ENCODE measurements around the gene SLCO2A1.

SLCO2A1 gene

DNA sequence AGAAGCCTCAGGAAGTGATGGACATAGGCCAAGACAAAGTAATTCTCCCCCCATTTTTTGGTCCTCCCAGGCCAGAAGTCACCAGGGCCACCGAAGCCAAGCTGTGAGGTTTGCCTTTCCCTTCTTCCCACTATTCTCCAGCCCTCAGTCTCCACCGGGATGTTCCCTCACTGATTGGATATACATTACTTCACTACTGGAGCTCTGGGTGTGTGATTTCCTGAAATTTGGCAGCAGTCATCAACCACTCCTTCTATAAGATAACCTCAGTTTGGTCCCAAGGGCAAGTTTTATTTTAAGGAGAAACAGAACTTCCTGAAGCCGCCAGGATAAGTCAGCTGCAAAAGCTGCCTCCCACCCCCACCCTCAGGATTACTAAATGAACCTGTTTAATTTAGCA lies 11.3 kb downstream of the SLCO2A1 start:
- no peaks in the 10 kb centered on the region for H3K9me3 ChIP-seq (ENCODE audit: control insufficient read depth, insufficient read depth, low read length)
- DNase-seq (ENCODE audit: low read depth, low spot score): no peak
- WGBS (ENCODE audit: insufficient coverage, insufficient read length): no CpG with 5 or more reads among the region's 3 CpGs
- no peak overlapping the region for H3K27ac ChIP-seq (ENCODE audit: low read length)
- H3K4me3 ChIP-seq (ENCODE audit: low read length): no peak overlapping the region
- no peaks in the 10 kb centered on the region for H3K4me1 ChIP-seq (ENCODE audit: control insufficient read depth, insufficient read depth, low read length)
- no peaks in the 10 kb centered on the region for H3K36me3 ChIP-seq (ENCODE audit: control insufficient read depth, insufficient read depth, low read length)
- no peaks in the 10 kb centered on the region for H3K27me3 ChIP-seq (ENCODE audit: control insufficient read depth, insufficient read depth, low read length)

GRCh38 chr3:134017490-134017889 lies 12.2 kb downstream of the SLCO2A1 start:
- WGBS (ENCODE audit: insufficient coverage, insufficient read length): no CpG with 5 or more reads among the region's 5 CpGs
- H3K9me3 ChIP-seq (ENCODE audit: control insufficient read depth, insufficient read depth, low read length): no peaks in the 10 kb centered on the region
- H3K27ac ChIP-seq (ENCODE audit: low read length): no peak overlapping the region
- H3K27me3 ChIP-seq (ENCODE audit: control insufficient read depth, insufficient read depth, low read length): no peaks in the 10 kb centered on the region
- H3K36me3 ChIP-seq (ENCODE audit: control insufficient read depth, insufficient read depth, low read length): no peaks in the 10 kb centered on the region
- no peak for DNase-seq (ENCODE audit: low read depth, low spot score)
- no peaks in the 10 kb centered on the region for H3K4me1 ChIP-seq (ENCODE audit: control insufficient read depth, insufficient read depth, low read length)
- no peak overlapping the region for H3K4me3 ChIP-seq (ENCODE audit: low read length)

GRCh38 chr3:134014270-134014669 lies 15.5 kb downstream of the SLCO2A1 start:
- Histone ChIP-seq H3K36me3 (ENCODE audit: control insufficient read depth, insufficient read depth, low read length) (no peaks in the 10 kb centered on the region), H3K27me3 (ENCODE audit: control insufficient read depth, insufficient read depth, low read length) (no peaks in the 10 kb centered on the region), H3K9me3 (ENCODE audit: control insufficient read depth, insufficient read depth, low read length) (no peaks in the 10 kb centered on the region), H3K27ac (ENCODE audit: low read length) (no peak overlapping the region), H3K4me3 (ENCODE audit: low read length) (no peak overlapping the region), H3K4me1 (ENCODE audit: control insufficient read depth, insufficient read depth, low read length) (no peaks in the 10 kb centered on the region)
- no CpG with 5 or more reads among the region's 2 CpGs for WGBS (ENCODE audit: insufficient coverage, insufficient read length)
- no peak for DNase-seq (ENCODE audit: low read depth, low spot score)

GRCh38 chr3:134013280-134013679 lies 16.4 kb downstream of the SLCO2A1 start:
- Histone ChIP-seq H3K27ac (ENCODE audit: low read length) (no peak overlapping the region), H3K36me3 (ENCODE audit: control insufficient read depth, insufficient read depth, low read length) (no peaks in the 10 kb centered on the region), H3K4me1 (ENCODE audit: control insufficient read depth, insufficient read depth, low read length) (no peaks in the 10 kb centered on the region), H3K9me3 (ENCODE audit: control insufficient read depth, insufficient read depth, low read length) (peaks cover 1% of the 10 kb centered on the region; the same call in 1 of the 2 replicates), H3K4me3 (ENCODE audit: low read length) (no peak overlapping the region), H3K27me3 (ENCODE audit: control insufficient read depth, insufficient read depth, low read length) (no peaks in the 10 kb centered on the region)
- no CpG with 5 or more reads among the region's 3 CpGs for WGBS (ENCODE audit: insufficient coverage, insufficient read length)
- no peak for DNase-seq (ENCODE audit: low read depth, low spot score)

- DNase-seq (ENCODE audit: low read depth, low spot score): no peak
Observed at GRCh38 chr3:134009345-134010000, 20.3 kb downstream of the SLCO2A1 start.

GRCh38 chr3:134008630-134009156 lies 21.0 kb downstream of the SLCO2A1 start:
- DNase-seq (ENCODE audit: low read depth, low spot score): no peak
- H3K4me3 ChIP-seq (ENCODE audit: low read length): no peak overlapping the region
- WGBS (ENCODE audit: insufficient coverage, insufficient read length): no CpG with 5 or more reads among the region's 2 CpGs
- no peak overlapping the region for H3K27ac ChIP-seq (ENCODE audit: low read length)
- no peaks in the 10 kb centered on the region for H3K27me3 ChIP-seq (ENCODE audit: control insufficient read depth, insufficient read depth, low read length)
- H3K9me3 ChIP-seq (ENCODE audit: control insufficient read depth, insufficient read depth, low read length): peaks cover 1% of the 10 kb centered on the region; the same call in 1 of the 2 replicates
- H3K4me1 ChIP-seq (ENCODE audit: control insufficient read depth, insufficient read depth, low read length): no peaks in the 10 kb centered on the region
- H3K36me3 ChIP-seq (ENCODE audit: control insufficient read depth, insufficient read depth, low read length): no peaks in the 10 kb centered on the region

More at GRCh38 chr3:134009345-134010000, 20.3 kb downstream of the SLCO2A1 start:
- Histone ChIP-seq H3K36me3 (ENCODE audit: control insufficient read depth, insufficient read depth, low read length) (no peaks in the 10 kb centered on the region), H3K27ac (ENCODE audit: low read length) (no peak overlapping the region), H3K4me1 (ENCODE audit: control insufficient read depth, insufficient read depth, low read length) (no peaks in the 10 kb centered on the region), H3K27me3 (ENCODE audit: control insufficient read depth, insufficient read depth, low read length) (no peaks in the 10 kb centered on the region), H3K9me3 (ENCODE audit: control insufficient read depth, insufficient read depth, low read length) (peaks cover 1% of the 10 kb centered on the region; the same call in 1 of the 2 replicates), H3K4me3 (ENCODE audit: low read length) (no peak overlapping the region)
- no CpG with 5 or more reads among the region's 5 CpGs for WGBS (ENCODE audit: insufficient coverage, insufficient read length)

GRCh38 chr3:134007819-134008218 lies 21.9 kb downstream of the SLCO2A1 start:
- peaks cover 1% of the 10 kb centered on the region; the same call in 1 of the 2 replicates for H3K9me3 ChIP-seq (ENCODE audit: control insufficient read depth, insufficient read depth, low read length)
- no peak overlapping the region for H3K4me3 ChIP-seq (ENCODE audit: low read length)
- no peaks in the 10 kb centered on the region for H3K4me1 ChIP-seq (ENCODE audit: control insufficient read depth, insufficient read depth, low read length)
- WGBS (ENCODE audit: insufficient coverage, insufficient read length): no CpG with 5 or more reads among the region's 3 CpGs
- no peaks in the 10 kb centered on the region for H3K27me3 ChIP-seq (ENCODE audit: control insufficient read depth, insufficient read depth, low read length)
- H3K27ac ChIP-seq (ENCODE audit: low read length): no peak overlapping the region
- no peaks in the 10 kb centered on the region for H3K36me3 ChIP-seq (ENCODE audit: control insufficient read depth, insufficient read depth, low read length)
- DNase-seq (ENCODE audit: low read depth, low spot score): no peak

GRCh38 chr3:134004841-134005240 lies 24.9 kb downstream of the SLCO2A1 start:
- WGBS (ENCODE audit: insufficient coverage, insufficient read length): no CpG with 5 or more reads among the region's 4 CpGs
- Histone ChIP-seq H3K36me3 (ENCODE audit: control insufficient read depth, insufficient read depth, low read length) (no peaks in the 10 kb centered on the region), H3K4me1 (ENCODE audit: control insufficient read depth, insufficient read depth, low read length) (no peaks in the 10 kb centered on the region), H3K27me3 (ENCODE audit: control insufficient read depth, insufficient read depth, low read length) (no peaks in the 10 kb centered on the region), H3K4me3 (ENCODE audit: low read length) (no peak overlapping the region), H3K27ac (ENCODE audit: low read length) (no peak overlapping the region), H3K9me3 (ENCODE audit: control insufficient read depth, insufficient read depth, low read length) (peaks cover 1% of the 10 kb centered on the region; the same call in 1 of the 2 replicates)
- no peak for DNase-seq (ENCODE audit: low read depth, low spot score)

DNA sequence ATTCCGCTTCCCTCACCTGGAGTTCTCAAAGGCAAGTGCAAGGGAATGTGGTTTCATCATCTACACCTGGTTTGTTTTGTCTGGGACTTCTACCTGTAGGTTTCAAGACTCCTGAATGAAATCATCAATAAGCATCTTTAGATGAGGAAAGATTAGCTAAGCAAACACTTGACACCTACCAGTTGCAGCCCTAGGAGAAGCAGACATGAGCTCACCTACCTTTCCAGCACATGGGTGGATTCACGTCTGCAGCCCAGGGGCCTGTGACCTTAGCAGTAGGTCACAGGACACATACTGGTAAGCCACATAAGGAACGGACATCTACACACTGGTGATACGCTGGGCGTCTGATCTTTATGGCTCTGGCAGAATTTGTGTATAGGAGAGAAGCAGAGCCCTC lies 26.7 kb downstream of the SLCO2A1 start:
- H3K27ac ChIP-seq (ENCODE audit: low read length): no peak overlapping the region
- H3K27me3 ChIP-seq (ENCODE audit: control insufficient read depth, insufficient read depth, low read length): no peaks in the 10 kb centered on the region
- no CpG with 5 or more reads among the region's 5 CpGs for WGBS (ENCODE audit: insufficient coverage, insufficient read length)
- no peaks in the 10 kb centered on the region for H3K4me1 ChIP-seq (ENCODE audit: control insufficient read depth, insufficient read depth, low read length)
- no peak for DNase-seq (ENCODE audit: low read depth, low spot score)
- no peaks in the 10 kb centered on the region for H3K36me3 ChIP-seq (ENCODE audit: control insufficient read depth, insufficient read depth, low read length)
- no peak overlapping the region for H3K4me3 ChIP-seq (ENCODE audit: low read length)
- no peaks in the 10 kb centered on the region for H3K9me3 ChIP-seq (ENCODE audit: control insufficient read depth, insufficient read depth, low read length)

DNA sequence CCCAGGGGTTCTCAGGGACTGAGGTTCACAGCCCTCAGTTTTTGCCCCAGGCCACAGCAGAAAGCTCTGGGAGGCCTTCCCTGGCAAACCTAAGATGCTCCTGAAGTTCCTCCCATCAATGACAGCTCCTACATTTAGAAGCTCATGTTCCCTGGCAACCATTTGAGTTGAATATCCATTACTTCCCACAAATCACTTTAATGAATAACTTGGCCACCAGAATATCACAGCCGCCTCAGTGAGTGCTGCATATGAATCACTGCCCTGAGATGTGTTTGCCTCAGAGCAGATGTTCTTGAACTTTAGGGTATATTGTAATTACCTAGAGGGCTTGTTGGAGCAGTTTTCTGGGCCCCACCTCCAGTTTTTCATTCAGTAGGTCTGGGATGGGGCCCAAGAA lies 27.4 kb downstream of the SLCO2A1 start:
- Histone ChIP-seq H3K36me3 (ENCODE audit: control insufficient read depth, insufficient read depth, low read length) (no peaks in the 10 kb centered on the region), H3K4me1 (ENCODE audit: control insufficient read depth, insufficient read depth, low read length) (no peaks in the 10 kb centered on the region), H3K4me3 (ENCODE audit: low read length) (no peak overlapping the region), H3K9me3 (ENCODE audit: control insufficient read depth, insufficient read depth, low read length) (no peaks in the 10 kb centered on the region), H3K27ac (ENCODE audit: low read length) (no peak overlapping the region), H3K27me3 (ENCODE audit: control insufficient read depth, insufficient read depth, low read length) (no peaks in the 10 kb centered on the region)
- WGBS (ENCODE audit: insufficient coverage, insufficient read length): no CpG with 5 or more reads among the region's 1 CpG
- no peak for DNase-seq (ENCODE audit: low read depth, low spot score)

DNA sequence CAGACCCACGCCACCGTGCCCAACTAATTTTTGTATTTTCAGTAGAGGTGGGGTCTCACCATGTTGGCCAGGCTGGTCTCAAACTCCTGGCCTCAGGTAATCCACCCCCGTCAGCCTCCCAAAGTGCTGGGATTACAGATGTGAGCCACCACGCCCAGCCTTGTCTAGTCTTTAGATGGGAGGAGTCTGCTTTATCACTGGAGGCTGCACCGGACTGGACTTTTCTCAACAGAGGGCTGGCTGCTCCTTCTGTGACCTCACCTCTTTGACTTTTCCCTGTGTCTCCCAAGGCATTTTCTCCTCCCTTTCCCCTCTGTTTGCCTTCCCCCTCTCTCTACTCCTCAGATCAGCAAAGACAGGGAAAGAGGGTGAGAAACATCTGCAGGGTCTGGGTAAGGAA lies 28.5 kb downstream of the SLCO2A1 start:
- Histone ChIP-seq H3K4me1 (ENCODE audit: control insufficient read depth, insufficient read depth, low read length) (no peaks in the 10 kb centered on the region), H3K9me3 (ENCODE audit: control insufficient read depth, insufficient read depth, low read length) (no peaks in the 10 kb centered on the region), H3K4me3 (ENCODE audit: low read length) (no peak overlapping the region), H3K27me3 (ENCODE audit: control insufficient read depth, insufficient read depth, low read length) (no peaks in the 10 kb centered on the region), H3K27ac (ENCODE audit: low read length) (no peak overlapping the region), H3K36me3 (ENCODE audit: control insufficient read depth, insufficient read depth, low read length) (no peaks in the 10 kb centered on the region)
- WGBS (ENCODE audit: insufficient coverage, insufficient read length): no CpG with 5 or more reads among the region's 5 CpGs
- no peak for DNase-seq (ENCODE audit: low read depth, low spot score)

All from iPS DF 6.9 (cell line).